ENCODE results near the gene SKP1. TPM values are rescaled to one million over a fixed set of nuclear protein-coding genes. Genes with fewer than 3 reads are reported as not detected.

Gene SKP1
- total RNA-seq, 1 experiment from 2014 or later: 348 TPM

GRCh38 chr5:134139891-134140469 is 36.8 kb downstream of the SKP1 start:
- Mint-ChIP-seq H3K9me3 (no peaks in the 10 kb centered on the region), H3K4me3 (peak overlapping the region in 1 of 2 experiments; percentile 17; a peak in 1 of 5 replicates), H3K27ac (no peak overlapping the region), H3K4me1 (peaks cover 10 to 18% of the 10 kb centered on the region in 2 experiments; a peak in 3 of 4 replicates), H3K27me3 (ENCODE audit: low read depth) (no peaks in the 10 kb centered on the region), H3K36me3 (ENCODE audit: insufficient read depth in 1 of 3, low read depth in 3 of 3) (peaks cover 11 to 38% (median 29%) of the 10 kb centered on the region in 3 experiments; a peak in 6 of 7 replicates)
- Histone ChIP-seq H3K4me1 (ENCODE audit: insufficient read depth, low read length) (no peaks in the 10 kb centered on the region), H3K9ac (ENCODE audit: extremely low read depth, insufficient read length, low read length) (no peak overlapping the region), H2BK12ac (ENCODE audit: insufficient read length, low read depth, low read length) (no peak overlapping the region), H4K20me1 (ENCODE audit: control insufficient read depth, insufficient read depth, insufficient read length) (peaks cover 4% of the 10 kb centered on the region), H4K8ac (replicated peaks; ENCODE audit: insufficient read length, low read depth, low read length) (no peak overlapping the region), H3K23ac (ENCODE audit: insufficient read length, low read depth, low read length) (no peak overlapping the region), H3K79me2 (ENCODE audit: insufficient read depth, low read length) (no peaks in the 10 kb centered on the region), H2AK5ac (ENCODE audit: insufficient read length, low read length) (no peak overlapping the region), H3K23me2 (ENCODE audit: insufficient read length, low read depth, low read length, poor library complexity, severe bottlenecking) (no peaks in the 10 kb centered on the region), H3K18ac (ENCODE audit: insufficient read length, low read depth, low read length) (no peak overlapping the region), H3K27me3 (ENCODE audit: insufficient read depth, low read length) (no peaks in the 10 kb centered on the region), H2BK5ac (ENCODE audit: insufficient read length, low read length) (no peak overlapping the region), H2BK20ac (ENCODE audit: low read depth, low read length, poor library complexity, severe bottlenecking) (no peak overlapping the region), H3K56ac (ENCODE audit: insufficient read length, low read depth, low read length) (no peak overlapping the region), H3K4ac (ENCODE audit: low read depth, low read length) (no peak overlapping the region), H2AFZ (ENCODE audit: low read length) (no peak overlapping the region), H3K4me2 (ENCODE audit: insufficient read depth, insufficient read length, low read length) (no peak overlapping the region), H3K27ac (ENCODE audit: insufficient read length, low read depth, low read length) (no peak overlapping the region), H3K9me3 (ENCODE audit: control insufficient read depth, low read depth, low read length) (no peaks in the 10 kb centered on the region), H2BK15ac (ENCODE audit: low read depth, low read length) (no peak overlapping the region), H3K79me1 (ENCODE audit: insufficient read depth, low read depth, low read length, poor library complexity, severe bottlenecking) (peaks cover 3% of the 10 kb centered on the region), H2BK120ac (ENCODE audit: low read depth, low read length, poor library complexity, severe bottlenecking) (no peak overlapping the region), H3K14ac (ENCODE audit: insufficient read depth, low read length) (no peak overlapping the region), H3T11ph (ENCODE audit: low read length) (no peak overlapping the region), H4K91ac (ENCODE audit: insufficient read length, low read depth, low read length) (no peak overlapping the region), H4K5ac (ENCODE audit: insufficient read length, low read depth, low read length) (no peak overlapping the region)
- no peak for TF ChIP-seq CTCF (conservative IDR thresholded peaks at IDR 0.05)
- peak; percentile 16 for DNase-seq
- no CpG with 5 or more reads among the region's 8 CpGs for WGBS (ENCODE audit: extremely low coverage, insufficient read length, low lambda C conversion rate)
